NCI-H446 treated with DMSO at 0.1 percent for 48 hours (cell line): ENCODE results near the gene VOPP1.

ENCODE experiments used
- DNase-seq: peaks from one replicate; lab custom pipeline; 2025; lab: John Stamatoyannopoulos, UW

Gene VOPP1

DNA sequence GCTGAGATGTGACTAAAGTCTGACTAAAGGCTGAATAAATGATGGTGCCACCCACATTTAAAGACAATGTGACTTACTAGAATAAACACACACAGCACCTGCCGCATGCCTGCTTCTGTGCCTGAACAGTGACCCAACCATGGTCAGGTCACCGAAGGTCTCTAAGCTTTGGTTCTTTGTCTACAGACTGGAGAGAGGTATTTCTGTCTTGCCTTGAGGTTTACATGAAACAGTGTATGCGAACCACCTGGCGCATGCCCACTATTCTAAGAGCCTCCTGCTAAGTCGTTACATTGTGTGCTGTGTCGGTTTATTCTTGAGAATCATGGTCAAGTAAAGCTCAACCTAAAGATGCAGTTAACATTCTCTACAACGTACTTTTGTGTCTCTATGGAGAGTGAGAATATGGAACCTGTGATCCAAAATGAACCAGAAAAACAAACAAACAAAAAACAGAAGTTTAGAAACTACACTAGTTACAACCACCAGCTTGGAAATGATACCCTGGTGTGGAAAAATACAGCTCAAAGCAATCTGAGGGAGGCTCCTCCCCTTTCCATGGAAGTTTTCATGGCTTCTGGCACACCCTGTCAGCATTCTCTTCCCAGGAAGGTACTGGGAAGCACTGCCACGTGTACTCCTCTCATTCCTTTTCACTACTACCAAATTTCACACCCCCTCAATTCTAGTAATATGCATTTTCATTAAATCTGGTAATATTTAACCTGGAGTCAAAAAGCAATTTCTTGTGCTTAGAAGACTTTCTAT is 40.0 kb downstream of the VOPP1 start:
- no peak for DNase-seq

DNA sequence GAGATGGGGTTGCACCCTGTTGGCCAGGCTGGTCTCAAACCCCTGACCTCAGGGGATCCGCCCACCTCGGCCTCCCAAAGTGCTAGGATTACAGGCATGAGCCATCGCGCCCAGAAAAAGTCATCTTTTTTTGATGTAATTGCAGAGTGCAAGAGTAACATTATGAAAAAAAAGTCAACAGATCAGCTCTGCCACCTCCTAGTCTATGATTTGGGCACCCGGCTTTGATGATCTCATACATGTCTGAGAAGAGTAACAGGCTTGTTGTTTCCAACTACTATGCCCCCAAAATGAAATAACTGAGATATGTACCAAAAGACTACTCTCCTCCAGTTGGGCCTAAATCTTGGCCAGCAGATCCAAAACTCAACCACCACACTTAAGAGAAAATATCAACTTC is 40.8 kb downstream of the VOPP1 start:
- DNase-seq: no peak

GRCh38 chr7:55527307-55527706 is 45.0 kb downstream of the VOPP1 start:
- no peak for DNase-seq

DNA sequence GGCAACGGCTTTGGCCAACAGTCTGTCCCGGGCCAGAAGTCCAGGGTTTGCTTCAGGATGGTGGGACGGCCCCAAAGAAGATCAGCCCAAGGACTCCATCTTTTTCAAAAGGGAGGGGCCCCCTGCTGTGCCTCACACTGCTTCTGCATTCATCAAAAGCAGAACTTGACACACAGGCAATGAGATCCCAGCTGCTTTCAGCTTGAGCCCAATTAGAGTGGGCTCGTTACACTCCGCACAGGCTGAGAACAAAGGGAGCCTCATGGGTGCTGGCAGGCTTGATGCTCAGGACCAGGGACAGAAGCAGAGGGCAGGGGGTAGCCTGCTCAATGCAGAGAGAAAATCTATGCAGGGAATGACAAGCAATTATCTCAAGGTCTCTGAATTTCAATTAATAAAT is 45.5 kb downstream of the VOPP1 start:
- no peak for DNase-seq

GRCh38 chr7:55526329-55526728 is 46.0 kb downstream of the VOPP1 start:
- no peak for DNase-seq

DNA sequence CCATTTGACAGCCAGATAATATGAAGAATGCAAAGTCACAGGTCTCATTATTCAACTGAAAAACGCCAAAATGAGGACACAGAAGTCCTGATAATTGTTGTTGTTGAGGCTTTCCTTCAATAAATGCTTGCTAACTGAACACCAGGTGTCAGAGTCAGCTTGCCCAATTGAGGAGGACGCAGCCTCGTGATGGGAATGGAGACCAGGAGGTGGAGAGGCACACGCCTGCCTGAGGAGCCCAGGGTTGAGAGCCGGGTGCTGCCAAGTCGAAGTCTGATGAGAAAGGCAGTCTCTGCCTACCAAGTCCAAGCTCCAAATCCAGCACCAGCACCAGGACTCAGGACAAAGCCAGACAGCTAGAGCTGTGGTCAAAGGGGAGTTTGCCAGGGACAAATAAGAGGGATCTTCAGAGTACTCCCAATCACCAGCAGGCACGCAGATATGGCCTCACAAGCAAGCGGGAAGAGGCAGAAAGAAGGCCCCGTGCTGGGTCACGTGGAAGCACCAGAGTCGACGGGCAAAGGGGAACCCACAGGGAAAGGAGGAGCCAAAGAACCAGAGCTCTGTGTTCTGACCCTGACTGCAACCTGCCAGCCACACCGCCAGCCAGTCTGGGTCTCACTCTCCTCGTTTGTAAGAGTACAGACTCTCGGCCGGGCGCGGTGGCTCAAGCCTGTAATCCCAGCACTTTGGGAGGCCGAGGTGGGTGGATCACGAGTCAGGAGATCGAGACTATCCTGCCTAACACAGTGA is 47.6 kb downstream of the VOPP1 start:
- DNase-seq: no peak

DNA sequence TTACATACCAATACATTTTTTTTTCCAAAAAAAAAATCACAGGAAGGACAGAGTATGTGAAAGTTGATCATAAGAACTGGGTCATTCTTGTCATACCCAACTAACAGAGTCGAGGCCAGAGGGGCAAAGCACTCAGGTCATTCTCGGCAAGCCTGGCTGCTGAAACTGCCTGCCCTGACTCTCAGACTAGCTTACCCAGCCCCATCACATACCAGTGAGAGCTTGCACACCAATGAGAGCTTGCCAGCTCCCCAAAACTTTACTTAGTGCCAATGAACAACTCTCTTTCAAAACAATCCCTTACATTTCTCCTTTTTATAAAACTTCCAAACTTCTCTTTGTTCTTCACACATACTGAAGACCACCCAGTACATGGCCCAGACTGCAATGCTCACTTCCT is 48.9 kb downstream of the VOPP1 start:
- DNase-seq: no peak

DNA sequence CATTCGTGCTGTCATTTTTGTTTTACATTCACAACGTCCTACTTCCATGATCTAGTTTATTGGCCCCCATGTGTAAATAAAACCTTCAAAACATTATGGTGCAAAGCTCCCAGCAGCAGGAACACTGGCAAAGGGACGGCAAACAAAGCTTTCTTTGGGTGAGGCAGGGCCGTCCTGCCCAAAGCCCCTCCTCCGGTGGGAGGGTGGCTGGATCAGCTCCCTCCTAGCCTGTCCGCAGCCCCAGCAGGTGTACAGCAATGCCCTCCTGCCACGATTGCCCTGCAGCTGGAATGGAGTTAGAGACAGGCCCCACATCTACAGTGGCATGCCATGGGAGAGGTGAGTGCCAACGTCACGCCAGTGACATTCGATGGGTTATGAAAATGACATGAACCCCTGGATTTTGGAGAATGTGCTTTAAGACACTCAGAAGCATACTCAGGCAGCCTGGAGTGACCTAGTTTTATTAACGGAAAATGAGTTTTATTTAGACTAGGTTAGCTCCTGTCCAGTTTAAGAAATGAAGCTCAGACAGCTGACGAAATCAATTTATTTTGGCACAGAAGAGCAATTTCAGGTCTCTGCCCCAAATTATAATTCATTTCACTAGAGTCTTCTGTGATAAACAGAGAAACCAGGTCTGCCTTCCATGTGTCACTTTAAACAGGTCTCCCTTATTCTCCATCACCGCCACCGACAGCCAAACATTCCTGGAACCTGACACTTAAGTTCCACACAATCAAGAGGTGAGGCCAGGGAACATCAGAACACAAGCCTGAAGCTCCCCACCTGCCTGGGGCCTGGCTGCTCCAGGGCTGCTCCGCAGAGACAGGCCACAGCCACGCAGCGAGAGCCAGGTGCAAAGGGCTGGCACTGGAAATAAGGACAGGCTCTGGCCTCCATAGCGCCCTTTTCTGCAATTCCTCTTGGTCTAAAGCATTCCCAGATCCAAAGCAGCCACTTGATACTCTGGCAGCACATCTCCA is 50.1 kb downstream of the VOPP1 start:
- no peak for DNase-seq

DNA sequence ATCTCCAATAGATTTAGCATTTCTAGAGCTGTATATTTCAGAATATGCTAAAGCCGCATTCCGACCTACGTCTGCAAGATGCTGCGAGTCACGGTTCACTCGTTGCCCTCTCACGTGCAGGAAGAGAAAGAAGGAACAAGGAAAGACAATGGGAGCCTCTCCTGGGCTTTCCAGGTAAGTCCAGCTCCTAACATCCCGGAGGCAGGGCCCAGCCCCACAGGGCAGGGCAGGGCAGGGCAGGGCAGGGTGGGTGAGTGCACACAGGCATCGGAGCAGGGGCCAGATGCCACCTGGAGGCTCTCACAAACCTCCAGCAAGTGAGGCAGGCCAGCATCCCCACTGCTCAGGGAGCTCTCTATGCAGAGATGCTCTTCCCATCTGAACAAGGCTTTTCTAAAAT is 50.8 kb downstream of the VOPP1 start:
- no peak for DNase-seq

- no peak for DNase-seq
These were observed 51.7 kb downstream of the VOPP1 start for GRCh38 chr7:55520426-55521140.

- no peak for DNase-seq
These were observed 53.5 kb downstream of the VOPP1 start for GRCh38 chr7:55518836-55519235.

DNA sequence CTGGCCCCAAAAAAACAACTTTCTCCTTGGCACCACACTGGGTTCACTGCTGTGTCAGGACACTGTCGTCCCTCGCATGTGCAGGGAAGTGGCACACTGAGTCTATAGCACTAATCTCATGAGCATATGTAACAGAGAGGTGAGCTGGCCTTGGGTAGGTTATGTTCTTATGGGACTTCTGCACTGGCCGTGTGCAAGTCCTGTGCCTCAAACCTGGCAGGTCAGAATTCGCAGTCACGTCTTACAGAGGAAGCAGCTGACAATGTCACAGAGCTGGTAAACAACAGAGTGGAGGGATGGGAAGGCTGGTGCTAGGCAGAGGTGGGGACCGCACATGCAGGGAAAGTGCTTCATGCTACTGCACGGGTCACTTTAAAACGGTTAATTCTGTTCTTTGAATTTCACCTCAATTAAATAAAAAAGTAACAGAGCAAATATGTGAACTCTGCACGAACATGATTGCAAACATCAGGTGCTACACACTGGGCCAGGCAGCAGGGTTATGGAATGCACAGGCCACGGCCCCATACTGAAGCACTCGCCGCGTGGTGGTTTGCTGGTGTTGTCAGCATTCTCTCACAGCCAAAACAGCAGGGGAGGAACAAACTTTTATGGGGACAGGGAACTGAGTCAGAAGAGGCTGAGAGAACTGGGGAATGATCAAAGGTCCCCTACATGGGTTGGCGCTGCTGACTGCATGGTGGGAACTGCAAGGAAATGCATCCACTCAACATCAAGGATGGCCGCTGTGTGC is 54.2 kb downstream of the VOPP1 start:
- no peak for DNase-seq

- DNase-seq: no peak
These were observed 55.1 kb downstream of the VOPP1 start for GRCh38 chr7:55517191-55517633.

DNA sequence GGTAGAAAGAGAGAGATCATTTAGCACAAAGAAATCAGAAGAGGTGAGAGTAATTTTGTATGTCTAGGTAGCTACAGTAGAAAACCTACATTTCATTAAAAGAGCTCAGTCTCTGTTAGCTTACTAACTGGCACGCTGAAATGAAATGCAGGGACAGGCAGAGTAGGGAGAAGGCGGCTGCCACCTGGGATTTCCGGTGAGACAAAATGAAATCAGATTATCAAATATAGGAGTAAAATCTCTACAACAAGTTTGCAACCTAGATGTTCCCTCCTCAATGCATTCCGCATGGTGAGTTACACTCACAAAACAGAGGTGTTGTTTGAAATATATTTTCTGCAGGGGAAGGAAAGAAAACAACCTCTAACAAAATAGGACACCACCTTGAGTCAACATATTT is 55.9 kb downstream of the VOPP1 start:
- no peak for DNase-seq

- DNase-seq: no peak
These were observed 56.6 kb downstream of the VOPP1 start for GRCh38 chr7:55515569-55516279.

GRCh38 chr7:55514546-55515265 is 57.6 kb downstream of the VOPP1 start:
- no peak for DNase-seq

- no peak for DNase-seq
These were observed 58.4 kb downstream of the VOPP1 start for GRCh38 chr7:55513868-55514267.

GRCh38 chr7:55512635-55513191 is 59.6 kb downstream of the VOPP1 start:
- DNase-seq: no peak

DNA sequence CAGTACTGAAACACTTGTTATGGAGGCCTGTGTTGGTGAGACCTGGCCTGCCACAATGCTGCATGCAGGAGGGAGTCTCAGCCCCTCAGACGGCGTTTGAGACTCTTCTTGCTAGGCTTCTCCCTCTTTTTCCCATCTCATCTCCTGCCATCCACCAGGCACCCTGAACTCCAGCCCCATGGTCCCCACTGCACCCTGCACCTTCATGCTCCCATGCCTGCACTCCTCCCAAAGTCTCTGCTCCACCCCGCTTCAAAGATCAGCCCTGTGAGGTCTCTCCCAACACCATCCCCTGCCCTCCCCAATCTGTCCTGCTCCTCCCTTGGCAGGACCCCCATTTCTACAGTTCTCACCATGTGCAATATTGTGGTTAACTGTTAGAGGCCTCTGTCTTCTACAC is 61.7 kb downstream of the VOPP1 start:
- no peak for DNase-seq
